ENCODE data around the gene DNAH17. TPM values are rescaled to one million over a fixed set of nuclear protein-coding genes. Genes with fewer than 3 reads are reported as not detected.

DNAH17 gene
- total and polyA plus RNA-seq, 2 of the 13 experiments (the other 11 are each of a cell fraction or from before 2014, with no cell fraction given), result 0.86 to 1.6 TPM

DNA sequence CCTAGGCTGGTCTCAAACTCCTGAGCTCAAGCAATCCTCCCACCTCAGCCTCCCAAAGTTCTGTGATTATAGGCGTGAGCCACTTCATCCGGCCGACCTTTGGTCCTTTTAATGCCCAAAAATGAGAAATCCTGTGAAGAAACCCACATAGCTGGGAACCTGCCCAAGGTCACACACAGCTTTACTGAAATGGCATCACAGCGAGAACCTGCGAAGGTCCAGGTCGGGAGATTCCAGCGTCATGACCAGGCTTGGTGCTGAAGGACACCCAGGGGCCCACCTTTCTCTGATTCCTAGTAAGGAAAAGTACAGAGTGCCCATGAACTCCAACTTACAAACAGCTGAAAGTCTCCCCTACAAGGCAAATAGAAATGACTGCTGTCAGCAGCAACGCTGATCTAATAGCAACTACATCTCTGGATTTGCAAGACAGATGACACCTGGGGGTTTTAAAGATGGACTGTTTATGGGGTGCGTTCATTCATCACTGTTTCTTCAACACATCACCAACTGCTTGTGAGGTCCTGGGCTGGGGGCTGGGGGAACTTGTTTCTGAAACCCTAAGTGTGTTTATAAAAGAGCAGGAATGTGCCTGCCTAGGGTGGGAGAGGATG, 24.5 kb upstream of the DNAH17 start (continued):
- TF ChIP-seq, protein P1, sequence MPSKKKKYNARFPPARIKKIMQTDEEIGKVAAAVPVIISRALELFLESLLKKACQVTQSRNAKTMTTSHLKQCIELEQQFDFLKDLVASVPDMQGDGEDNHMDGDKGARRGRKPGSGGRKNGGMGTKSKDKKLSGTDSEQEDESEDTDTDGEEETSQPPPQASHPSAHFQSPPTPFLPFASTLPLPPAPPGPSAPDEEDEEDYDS (CRISPR knock-in tag; IDR thresholded peaks at IDR 0.05), result peak; percentile 65
- TF ChIP-seq, protein P2, sequence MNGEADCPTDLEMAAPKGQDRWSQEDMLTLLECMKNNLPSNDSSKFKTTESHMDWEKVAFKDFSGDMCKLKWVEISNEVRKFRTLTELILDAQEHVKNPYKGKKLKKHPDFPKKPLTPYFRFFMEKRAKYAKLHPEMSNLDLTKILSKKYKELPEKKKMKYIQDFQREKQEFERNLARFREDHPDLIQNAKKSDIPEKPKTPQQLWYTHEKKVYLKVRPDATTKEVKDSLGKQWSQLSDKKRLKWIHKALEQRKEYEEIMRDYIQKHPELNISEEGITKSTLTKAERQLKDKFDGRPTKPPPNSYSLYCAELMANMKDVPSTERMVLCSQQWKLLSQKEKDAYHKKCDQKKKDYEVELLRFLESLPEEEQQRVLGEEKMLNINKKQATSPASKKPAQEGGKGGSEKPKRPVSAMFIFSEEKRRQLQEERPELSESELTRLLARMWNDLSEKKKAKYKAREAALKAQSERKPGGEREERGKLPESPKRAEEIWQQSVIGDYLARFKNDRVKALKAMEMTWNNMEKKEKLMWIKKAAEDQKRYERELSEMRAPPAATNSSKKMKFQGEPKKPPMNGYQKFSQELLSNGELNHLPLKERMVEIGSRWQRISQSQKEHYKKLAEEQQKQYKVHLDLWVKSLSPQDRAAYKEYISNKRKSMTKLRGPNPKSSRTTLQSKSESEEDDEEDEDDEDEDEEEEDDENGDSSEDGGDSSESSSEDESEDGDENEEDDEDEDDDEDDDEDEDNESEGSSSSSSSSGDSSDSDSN (CRISPR knock-in tag; IDR thresholded peaks at IDR 0.05), result peak; percentile 75
- TF ChIP-seq PITX1 (CRISPR knock-in tag; IDR thresholded peaks at IDR 0.05) (peak; percentile 94), SYNCRIP (IDR thresholded peaks at IDR 0.05; ENCODE audit: insufficient read depth, low read depth, low read length) (no peak), TRIM24 (CRISPR knock-in tag; IDR thresholded peaks at IDR 0.05) (no peak; the same call in 1 of the 2 replicates), HCFC1 (IDR thresholded peaks at IDR 0.05; ENCODE audit: low read depth, low read length) (no peak), RAD21 (CRISPR knock-in tag; IDR thresholded peaks at IDR 0.05) (peak; percentile 51), ZNF749 (CRISPR knock-in tag; IDR thresholded peaks at IDR 0.05; ENCODE audit: borderline replicate concordance) (no peak), RARA (CRISPR knock-in tag; IDR thresholded peaks at IDR 0.05) (peak; percentile 98), ZNF3 (CRISPR knock-in tag; IDR thresholded peaks at IDR 0.05) (peak; percentile 81), ZZZ3 (CRISPR knock-in tag; IDR thresholded peaks at IDR 0.05; ENCODE audit: borderline replicate concordance) (peak; percentile 66; the same call in 1 of the 2 replicates), TCF7 (IDR thresholded peaks at IDR 0.05; ENCODE audit: low read depth) (peak; percentile 83), HNRNPLL (IDR thresholded peaks at IDR 0.05; ENCODE audit: low read depth, low read length, poor library complexity, severe bottlenecking) (no peak), ZNF816 (CRISPR knock-in tag; IDR thresholded peaks at IDR 0.05; ENCODE audit: borderline replicate concordance) (no peak; the same call in 1 of the 2 replicates), THYN1 (CRISPR knock-in tag; IDR thresholded peaks at IDR 0.05; ENCODE audit: borderline replicate concordance, low read depth) (no peak), SIN3B (IDR thresholded peaks at IDR 0.05; ENCODE audit: low read length) (no peak), HNF4G (IDR thresholded peaks at IDR 0.05; ENCODE audit: borderline replicate concordance, low read depth, low read length) (peak; percentile 80), HNF4G (CRISPR knock-in tag; IDR thresholded peaks at IDR 0.05; ENCODE audit: borderline replicate concordance, low read depth) (peak; percentile 97; the same call in 1 of the 2 replicates), HMG20B (CRISPR knock-in tag; conservative IDR thresholded peaks at IDR 0.05) (peak; percentile 81), ZNF251 (CRISPR knock-in tag; IDR thresholded peaks at IDR 0.05) (no peak), ADNP (CRISPR knock-in tag; IDR thresholded peaks at IDR 0.05) (0 out of 2 replicates have a peak, but pooled peaks have one; percentile 41)
- TF ChIP-seq, protein P3, sequence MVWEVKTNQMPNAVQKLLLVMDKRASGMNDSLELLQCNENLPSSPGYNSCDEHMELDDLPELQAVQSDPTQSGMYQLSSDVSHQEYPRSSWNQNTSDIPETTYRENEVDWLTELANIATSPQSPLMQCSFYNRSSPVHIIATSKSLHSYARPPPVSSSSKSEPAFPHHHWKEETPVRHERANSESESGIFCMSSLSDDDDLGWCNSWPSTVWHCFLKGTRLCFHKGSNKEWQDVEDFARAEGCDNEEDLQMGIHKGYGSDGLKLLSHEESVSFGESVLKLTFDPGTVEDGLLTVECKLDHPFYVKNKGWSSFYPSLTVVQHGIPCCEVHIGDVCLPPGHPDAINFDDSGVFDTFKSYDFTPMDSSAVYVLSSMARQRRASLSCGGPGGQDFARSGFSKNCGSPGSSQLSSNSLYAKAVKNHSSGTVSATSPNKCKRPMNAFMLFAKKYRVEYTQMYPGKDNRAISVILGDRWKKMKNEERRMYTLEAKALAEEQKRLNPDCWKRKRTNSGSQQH (CRISPR knock-in tag; IDR thresholded peaks at IDR 0.05; ENCODE audit: low read depth), result no peak
- TF ChIP-seq, protein P4, sequence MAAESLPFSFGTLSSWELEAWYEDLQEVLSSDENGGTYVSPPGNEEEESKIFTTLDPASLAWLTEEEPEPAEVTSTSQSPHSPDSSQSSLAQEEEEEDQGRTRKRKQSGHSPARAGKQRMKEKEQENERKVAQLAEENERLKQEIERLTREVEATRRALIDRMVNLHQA (CRISPR knock-in tag; IDR thresholded peaks at IDR 0.05), result no peak
- TF ChIP-seq, protein P5, sequence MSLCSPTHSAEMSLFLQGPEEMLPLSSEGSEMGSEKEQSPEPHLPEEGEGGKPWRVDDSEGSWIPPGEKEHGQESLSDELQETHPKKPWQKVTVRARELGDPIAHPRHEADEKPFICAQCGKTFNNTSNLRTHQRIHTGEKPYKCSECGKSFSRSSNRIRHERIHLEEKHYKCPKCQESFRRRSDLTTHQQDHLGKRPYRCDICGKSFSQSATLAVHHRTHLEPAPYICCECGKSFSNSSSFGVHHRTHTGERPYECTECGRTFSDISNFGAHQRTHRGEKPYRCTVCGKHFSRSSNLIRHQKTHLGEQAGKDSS (CRISPR knock-in tag; IDR thresholded peaks at IDR 0.05; ENCODE audit: borderline replicate concordance, low read depth), result no peak
- TF ChIP-seq, protein P6, sequence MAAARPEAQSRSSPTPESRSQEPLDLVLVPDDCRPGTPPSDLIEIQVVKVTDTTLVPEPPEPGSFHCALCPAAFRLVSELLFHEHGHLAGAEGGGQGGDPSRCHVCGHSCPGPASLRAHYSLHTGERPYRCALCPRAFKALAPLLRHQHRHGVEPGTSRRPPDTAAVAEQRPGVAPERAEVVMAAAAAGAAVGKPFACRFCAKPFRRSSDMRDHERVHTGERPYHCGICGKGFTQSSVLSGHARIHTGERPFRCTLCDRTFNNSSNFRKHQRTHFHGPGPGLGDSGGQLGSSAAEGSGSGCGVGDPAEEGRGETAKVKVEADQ (CRISPR knock-in tag; IDR thresholded peaks at IDR 0.05; ENCODE audit: borderline replicate concordance), result peak; percentile 88

Measured in HepG2 (cell line).